ENCODE data around the gene DBNDD1.
"Not testable (repeated sequence)": the region's sequence is repeated elsewhere in the genome, so short reads cannot be mapped to it uniquely, and the experiment has no call there.

DBNDD1 gene, protein sequence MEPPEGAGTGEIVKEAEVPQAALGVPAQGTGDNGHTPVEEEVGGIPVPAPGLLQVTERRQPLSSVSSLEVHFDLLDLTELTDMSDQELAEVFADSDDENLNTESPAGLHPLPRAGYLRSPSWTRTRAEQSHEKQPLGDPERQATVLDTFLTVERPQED

GRCh38 chr16:90018652-90019542, at the start of gene DBNDD1:
DBNDD1 (minus strand) TSS chr16:90019456; CDS start chr16:90019341, 115 bp downstream.
- DNase-seq: no peak

GRCh38 chr16:90061437-90061836, 42.2 kb upstream of the DBNDD1 start:
- no peak for DNase-seq

DNA sequence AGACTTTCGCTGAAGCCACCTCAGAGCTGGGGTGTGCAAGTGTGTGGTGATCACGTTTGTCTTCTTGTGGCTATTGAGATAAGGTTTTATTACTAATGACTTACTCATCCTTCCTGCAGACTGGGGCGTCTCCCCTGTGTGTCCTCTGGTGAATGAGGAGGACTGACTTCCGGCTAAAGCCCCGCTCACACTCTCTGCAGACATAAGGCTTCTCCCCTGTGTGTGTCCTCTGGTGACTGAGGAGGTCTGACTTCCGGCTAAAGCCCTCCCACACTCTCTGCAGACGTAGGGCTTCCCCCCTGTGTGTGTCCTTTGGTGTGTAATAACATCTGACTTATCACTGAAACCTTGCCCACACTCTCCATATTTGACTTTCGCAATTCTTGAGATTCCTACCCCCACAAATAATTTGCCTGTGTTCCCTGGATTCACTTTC, 38.5 kb upstream of the DBNDD1 start:
- DNase-seq: no peak

DNA sequence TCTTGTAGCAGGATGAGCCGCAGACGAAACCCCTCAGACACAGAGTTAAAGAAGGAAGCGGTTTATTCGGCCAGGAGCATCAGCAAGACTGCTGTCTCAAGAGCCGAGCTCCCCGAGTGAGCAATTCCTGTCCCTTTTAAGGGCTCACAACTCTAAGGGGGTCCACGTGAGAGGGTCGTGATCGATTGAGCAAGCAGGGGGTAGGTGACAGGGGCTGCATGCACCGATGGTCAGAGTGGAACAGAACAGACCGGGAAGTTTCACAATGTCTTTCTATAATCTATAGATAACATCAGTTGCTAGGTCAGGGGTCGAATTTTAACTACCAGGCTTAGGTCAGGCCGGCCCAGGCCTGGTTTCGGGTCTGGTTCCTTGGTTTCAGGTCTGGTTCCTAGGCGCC, 37.3 kb upstream of the DBNDD1 start:
- DNase-seq: not testable (repeated sequence)

- DNase-seq: no peak
These were observed 36.1 kb upstream of the DBNDD1 start for GRCh38 chr16:90055371-90055770.

GRCh38 chr16:90054554-90054953, 35.3 kb upstream of the DBNDD1 start:
- no peak for DNase-seq

DNA sequence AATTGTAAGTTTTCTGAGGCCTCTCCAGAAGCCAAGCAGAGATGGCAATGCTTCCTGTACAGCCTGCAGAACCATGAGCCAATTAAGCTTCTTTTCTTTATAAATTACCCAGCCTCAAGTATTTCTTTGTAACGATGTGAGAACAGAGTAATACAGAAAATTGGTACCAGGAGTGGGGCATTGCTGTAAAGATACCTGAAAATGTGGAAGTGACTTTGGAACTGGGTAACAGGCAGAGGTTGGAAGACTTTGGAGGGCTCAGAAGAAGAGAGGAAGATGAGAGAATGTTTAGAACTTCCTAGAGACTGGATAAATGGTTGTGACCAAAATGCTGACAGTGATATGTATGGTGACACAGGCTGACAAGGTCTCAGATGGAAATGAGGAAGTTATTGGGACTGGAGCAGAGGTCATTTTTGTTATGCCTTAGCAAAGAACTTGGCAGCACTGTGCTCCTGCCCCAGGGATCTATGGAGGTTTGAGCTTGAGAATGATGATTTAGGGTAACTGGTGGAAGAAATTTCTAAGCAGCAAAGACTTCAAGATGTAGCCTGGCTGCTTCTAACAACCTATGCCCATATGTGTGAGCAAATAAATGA, 34.7 kb upstream of the DBNDD1 start:
- no peak for DNase-seq

DNA sequence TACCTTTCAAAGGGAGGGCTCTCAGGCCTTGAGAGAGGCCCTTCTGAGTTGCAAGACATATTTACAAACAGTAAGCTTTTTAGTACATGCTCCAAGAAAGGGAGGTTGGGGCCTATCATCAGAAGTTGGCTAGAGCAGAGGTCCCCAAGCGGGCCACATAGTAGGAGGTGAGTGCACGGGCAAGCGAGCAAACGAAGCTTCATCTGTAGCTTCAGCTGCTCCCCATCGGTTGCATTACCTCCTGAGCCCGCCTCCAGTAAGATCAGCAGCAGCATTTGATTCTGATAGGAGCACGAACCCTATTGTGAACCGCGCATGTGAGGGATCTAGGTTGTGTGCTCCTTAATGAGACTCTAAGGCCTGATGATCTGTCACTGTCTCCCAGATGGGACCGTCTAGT, 31.7 kb upstream of the DBNDD1 start:
- DNase-seq: no peak

- DNase-seq: no peak
These were observed 29.6 kb upstream of the DBNDD1 start for GRCh38 chr16:90048737-90049330.

DNA sequence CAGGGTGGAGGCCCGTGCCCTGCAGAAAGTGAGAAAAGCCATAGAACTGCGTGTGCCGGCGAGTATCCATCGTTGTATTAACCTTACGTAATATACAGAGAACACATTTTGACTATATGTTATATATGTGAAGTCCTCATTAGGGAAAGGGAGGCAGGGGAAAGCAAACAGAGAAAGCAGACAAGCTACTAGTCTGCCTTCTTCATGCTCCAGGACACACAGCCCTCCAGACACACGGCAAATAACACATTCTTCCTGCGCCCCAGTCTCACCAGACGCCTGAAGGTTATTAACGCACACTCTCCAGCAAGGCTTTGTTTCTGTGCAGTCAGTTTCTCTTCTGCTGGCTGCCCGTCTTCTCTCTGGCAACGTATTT, 29.1 kb upstream of the DBNDD1 start:
- no peak for DNase-seq

DNA sequence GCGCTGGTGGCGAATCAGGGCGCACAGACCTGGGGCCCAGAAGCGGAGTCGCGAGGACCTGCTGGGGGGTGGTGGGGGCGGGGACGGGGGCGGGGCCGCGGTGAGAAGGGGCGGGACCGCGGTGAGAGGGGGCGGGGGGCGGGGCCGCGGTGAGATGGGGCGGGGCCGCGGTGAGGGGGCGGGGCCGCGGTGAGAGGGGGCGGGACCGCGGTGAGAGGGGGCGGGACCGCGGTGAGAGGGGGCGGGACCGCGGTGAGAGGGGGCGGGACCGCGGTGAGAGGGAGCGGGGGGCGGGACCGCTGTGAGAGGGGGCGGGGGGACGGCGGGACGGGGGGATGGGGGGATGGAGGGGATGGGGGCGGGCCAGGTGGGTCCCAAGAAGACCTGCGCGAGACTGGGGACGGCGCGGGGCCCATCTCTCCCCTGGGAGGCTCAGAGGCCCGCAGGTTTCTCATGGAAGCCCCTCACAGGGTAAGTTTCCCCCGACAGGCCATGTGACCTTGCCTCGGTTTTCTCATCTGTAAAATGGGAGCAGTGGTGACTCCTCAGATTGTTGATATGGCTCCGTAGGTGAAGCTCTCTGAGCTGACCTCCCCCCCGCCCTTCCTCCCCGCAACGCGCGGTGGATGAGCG, 28.6 kb upstream of the DBNDD1 start:
- no peak for DNase-seq

- no peak for DNase-seq
These were observed 27.9 kb upstream of the DBNDD1 start for GRCh38 chr16:90046971-90047713.

- DNase-seq: no peak
These were observed 27.1 kb upstream of the DBNDD1 start for GRCh38 chr16:90046122-90046970.

DNA sequence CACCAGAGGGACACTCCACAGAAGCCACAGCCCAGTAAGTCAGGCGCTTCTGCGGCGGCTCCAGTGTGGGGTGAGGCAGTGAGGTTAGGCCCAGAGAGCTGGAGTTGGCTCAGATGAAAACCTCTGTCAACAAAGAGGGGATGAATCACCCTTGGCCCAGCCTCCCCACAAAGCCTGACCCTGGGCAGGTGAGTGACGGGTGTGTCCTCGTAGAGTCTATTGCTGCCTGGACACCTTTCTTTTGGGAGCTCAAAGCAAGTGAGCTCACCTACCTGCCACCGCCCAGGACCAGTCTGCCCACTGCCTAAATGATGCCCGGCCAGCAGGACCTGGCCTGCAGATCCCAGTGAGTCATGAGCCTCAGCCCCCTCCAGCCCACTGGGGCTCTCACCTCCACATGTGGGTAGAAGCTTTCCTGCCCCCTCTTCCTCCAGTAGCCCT, 24.9 kb upstream of the DBNDD1 start:
- DNase-seq: no peak

DNA sequence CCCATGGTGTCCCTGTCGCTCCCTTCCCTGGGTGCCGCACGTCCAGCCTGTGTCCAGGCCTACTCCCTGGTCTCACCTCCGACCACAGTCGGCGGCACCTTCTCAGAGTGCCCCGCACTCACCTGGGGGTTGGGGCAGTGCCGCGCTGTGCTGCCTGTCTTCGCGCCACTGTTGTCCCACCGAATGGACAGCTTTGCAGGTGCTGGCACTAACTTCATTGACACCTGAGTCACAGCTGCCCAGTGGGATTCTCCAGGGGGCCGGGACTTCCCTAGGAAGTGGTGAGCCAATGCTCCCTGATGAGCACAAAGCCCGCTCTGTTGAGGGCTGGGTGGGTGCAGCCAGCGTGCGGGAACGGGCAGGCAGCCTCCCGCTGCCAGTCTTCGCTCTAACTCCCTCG, 24.3 kb upstream of the DBNDD1 start:
- no peak for DNase-seq

DNA sequence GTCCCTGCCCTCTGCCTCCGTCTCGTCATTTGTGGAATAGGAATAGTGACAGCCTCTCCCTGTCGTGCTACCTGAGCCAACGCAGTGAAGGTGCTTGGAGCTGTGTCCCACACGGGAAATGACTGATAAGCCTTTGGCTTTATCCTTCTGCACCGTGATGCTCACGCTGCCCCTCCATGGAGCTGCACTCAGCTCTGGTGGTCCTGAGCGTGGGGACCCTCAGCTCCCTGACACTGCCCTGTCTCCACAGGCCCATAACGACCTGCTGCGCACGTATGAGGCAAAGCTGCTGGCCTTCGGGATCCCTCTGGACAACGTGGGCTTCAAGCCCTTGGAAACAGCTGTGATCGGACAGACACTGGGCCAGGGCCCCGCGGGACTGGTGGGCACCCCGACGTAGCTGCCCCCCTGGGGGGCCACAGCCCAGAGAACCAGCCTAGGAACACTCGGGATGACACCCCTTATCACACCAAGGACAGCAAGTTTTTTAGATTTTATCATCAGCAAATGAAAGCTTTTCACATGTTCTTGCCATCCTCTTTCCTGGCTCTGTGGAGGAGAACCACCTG, 23.8 kb upstream of the DBNDD1 start:
- no peak for DNase-seq

GRCh38 chr16:90041896-90042473, 22.7 kb upstream of the DBNDD1 start:
- DNase-seq: no peak

GRCh38 chr16:90040152-90041023, 21.1 kb upstream of the DBNDD1 start:
- no peak for DNase-seq

DNA sequence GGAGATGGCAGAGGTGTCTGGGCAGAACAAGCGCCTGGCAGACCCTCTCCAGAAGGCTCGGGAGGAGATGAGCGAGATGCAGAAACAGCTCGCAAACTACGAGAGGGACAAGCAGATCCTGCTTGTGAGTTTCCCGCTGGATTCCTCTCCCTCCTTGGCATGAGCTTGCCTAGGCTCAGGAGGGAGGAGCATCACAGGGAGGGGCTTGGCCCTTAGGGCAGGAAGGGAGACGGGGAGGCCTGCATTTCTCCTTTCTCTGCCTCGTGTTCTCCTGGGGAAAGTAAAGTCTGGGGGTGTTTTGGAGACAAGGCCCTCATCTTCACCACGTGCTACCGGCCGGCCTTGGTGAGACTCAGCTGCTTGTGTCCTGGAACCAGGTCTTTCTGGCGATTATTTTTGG, 18.0 kb upstream of the DBNDD1 start:
- no peak for DNase-seq

DNA sequence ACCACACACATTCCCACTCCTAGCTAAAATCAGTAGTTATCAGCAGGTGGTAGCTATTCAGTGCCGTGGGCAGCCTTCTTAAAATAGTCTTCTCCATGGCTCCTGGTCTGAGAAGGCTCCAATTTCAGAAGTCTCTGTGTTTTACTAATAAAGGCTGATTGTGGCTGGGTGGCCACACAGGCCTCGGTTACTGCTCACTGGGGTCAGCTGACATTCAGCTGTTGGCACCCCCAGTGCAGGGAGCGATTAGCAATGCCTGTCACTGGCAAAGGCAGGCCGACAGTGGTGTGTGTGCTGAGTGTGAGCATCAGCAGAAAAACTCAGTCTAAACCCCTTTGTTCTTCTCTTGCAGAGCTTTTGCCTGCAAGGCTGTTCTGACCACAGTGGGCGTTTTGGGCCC, 16.6 kb upstream of the DBNDD1 start:
- no peak for DNase-seq
